NCI-H82 treated with DMSO at 0.1 percent for 48 hours (cell line): ENCODE measurements around the gene ABCC4.
"Not testable (repeated sequence)": the region's sequence is repeated elsewhere in the genome, so short reads cannot be mapped to it uniquely, and the experiment has no call there.

ENCODE experiments used
- DNase-seq: peaks from one replicate; lab custom pipeline; 2025; ENCODE audit not compliant: unreplicated experiment; lab: John Stamatoyannopoulos, UW

The ABCC4 gene

GRCh38 chr13:95201814-95202651 is 99.2 kb downstream of the ABCC4 start:
- DNase-seq, result no peak

DNA sequence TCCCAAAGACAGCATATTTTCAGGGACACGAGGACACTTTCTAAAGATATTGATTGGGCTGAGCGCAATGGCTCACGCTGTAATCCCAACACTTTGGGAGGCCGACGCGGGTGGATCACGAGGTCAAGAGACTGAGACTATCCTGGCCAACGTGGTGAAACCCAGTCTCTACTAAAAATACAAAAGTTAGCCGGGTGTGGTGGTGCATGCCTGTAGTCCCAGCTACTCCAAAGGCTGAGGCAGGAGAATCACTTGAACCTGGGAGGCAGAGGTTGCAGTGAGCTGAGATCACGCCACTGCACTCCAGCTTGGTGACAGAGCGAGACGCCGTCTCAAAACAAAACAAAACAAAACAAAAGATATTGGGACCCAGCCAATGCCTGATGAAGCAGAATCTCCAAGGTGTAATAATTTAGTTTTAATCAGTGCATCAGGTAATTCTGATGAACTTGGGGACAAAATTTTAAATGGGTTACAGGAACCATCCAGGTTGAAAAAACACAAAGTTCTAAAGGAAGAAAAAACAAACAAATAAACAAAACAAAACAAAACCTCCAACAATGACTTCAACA is 100.8 kb downstream of the ABCC4 start:
- not testable (repeated sequence) for DNase-seq

GRCh38 chr13:95199896-95200295 is 101.4 kb downstream of the ABCC4 start:
- DNase-seq, result no peak

GRCh38 chr13:95198606-95199005 is 102.6 kb downstream of the ABCC4 start:
- DNase-seq, result not testable (repeated sequence)

DNA sequence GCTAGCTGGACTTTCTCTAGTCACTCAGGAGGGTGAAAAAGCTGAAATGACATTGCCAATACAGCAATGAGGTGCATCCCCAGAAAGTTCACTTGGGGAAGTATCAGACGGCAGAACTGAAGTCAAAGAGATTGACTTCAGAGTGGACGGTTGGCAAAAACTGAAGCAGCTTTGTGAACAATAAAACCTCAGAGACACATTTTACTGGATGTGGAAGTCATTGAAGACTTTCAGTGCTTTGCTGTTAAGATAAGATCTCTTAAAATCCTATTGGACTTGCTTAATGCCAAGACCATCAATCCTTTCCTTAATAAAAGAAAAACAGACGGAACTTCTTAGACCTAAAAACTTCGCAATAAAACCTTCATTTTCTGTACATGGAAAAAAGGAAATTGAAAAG is 103.7 kb downstream of the ABCC4 start:
- DNase-seq, result no peak

DNA sequence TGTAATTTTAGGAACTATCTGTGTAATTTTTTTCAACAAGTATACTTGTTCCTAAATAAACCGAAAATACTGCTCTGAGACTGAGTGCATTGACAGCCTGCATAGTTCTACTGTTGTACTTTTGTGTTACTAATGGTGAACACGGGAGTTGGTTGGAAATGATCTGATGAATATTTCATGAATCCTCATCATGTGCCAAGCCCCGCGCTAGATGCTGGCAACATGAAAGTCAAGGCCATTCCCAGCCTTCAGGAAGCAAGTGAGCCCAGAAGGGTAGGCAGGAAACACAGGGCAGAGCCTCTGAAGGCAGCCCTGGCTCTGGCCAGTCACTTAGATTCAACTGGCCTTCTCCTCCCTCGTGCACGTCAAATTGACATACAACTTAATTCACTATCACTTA is 106.1 kb downstream of the ABCC4 start:
- DNase-seq, result no peak

DNA sequence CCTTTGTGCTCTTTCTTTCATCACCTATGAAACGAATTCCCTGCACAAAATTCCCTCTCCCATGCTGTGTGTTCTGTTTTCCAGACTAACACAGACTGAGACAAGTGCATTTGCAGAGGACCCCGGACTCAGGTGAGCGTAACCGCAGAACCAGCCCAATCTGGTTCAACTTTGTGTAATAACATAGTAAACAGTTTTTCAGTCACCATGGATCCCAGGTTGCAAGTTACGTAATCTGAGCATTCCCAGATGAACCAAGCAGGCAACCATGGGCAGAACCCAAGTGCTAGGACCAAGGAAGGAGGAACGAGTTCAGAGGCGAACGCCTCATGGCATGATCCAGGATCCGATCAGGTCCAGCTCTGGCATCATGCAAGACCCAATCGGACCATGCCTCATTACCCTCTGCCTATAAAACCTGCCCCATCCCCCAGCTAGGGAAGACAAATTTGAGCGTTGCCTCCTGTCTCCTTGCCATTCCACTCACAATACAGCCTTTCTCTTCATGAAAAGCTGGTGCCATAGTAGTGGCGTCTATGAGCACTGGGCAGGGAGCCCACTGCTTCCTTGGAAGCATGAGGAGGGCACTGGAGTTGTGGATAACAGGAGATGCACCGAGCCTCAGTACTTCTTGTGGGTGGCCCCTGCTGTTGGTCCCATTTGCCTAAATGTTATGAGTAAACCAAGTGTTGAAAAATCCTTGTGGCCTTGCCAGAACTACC is 107.6 kb downstream of the ABCC4 start:
- DNase-seq, result no peak

DNA sequence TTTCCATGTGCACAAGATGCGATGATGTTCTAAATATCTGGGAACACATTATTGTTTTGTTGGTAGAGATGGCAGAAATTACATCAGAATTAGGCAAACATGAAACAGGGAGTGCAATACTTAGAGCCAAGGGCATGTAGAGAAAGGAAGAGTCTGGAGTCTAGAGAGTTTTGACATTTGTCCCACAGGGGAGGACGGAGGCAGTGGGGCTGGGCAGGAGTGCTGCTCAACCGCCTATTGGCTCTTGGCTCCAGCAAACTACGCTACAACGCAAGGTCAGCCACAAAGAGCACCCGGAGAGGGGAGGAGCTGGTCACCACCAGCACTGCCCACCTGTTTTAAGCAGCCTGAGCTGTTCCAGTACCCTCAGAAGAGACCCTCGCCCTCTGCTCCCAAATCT is 108.3 kb downstream of the ABCC4 start:
- DNase-seq, result no peak

DNA sequence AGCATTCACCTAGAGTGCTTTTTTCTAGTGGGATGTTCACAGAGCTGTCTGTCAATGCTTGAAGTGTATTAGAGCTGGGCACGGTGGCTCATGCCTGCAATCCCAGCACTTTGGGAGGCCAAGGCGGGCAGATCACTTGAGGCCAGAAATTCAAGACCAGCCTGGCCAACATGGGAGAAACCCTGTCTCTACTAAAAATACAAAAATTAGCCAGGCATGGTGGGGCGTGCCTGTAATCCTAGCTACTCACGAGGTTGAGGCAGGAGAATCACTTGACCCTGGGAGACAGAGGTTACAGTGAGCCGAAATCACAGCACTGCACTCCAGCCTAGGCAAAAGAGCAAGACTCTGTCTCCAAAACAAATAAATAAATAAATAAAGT is 108.7 kb downstream of the ABCC4 start:
- DNase-seq, result not testable (repeated sequence)

DNA sequence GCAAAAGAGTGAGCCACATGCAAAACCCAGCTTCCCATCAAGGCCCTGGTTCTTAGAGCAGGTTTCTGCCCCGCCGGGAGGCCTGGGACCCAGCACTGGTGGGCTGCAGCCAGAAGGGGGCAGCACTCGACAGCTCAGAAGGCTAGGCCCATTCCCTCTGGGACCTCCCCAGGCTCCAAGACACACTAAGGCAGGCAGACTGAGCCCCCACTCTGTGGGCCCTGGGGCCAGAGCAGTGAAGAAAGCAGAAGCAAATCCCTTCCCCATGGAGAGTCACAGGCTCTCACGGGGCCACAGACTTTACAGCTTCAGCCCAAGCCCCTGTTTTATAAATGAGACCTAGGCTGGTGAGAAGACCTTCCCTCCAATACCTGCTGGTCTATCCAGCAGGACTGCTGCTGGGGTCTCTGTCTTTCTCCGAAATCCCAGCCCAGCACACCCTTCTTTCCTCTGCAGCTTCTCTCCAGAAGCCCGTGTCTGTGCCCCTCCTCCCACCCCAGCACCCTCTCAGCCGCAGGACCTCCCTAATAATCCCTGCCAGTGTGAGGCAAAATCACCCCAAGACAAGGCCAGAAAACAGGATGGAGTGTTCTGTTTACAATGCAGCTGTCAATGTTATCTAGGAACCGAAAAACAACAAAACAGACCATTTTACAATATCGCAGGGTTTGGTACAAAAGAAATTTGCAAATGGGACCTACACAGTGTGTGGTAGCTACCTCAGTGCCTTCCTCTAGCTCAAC is 109.3 kb downstream of the ABCC4 start:
- peak; percentile 77 for DNase-seq

DNA sequence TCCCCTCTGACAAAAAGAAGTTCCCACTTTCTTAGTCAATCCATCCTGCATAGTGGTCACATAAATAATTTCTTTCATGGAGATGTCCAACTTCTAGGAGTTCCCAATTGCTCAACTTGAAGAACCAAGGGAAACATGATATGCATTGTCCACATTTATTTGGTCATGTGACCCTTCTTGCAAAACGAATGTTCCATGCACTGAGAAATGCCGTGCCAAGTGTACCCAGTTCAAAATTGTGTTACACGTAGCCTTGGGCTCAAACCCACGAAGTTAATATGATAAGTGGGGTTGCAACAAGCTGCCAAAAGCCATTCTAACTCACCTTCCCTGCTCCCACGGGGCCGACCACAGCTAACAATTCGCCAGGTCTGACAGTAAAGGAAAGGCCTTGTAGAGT is 113.1 kb downstream of the ABCC4 start:
- no peak for DNase-seq

GRCh38 chr13:95185851-95186250 is 115.4 kb downstream of the ABCC4 start:
- no peak for DNase-seq

GRCh38 chr13:95185311-95185710 is 115.9 kb downstream of the ABCC4 start:
- DNase-seq, result no peak

- no peak for DNase-seq
Observed at GRCh38 chr13:95184317-95184716, 116.9 kb downstream of the ABCC4 start.

DNA sequence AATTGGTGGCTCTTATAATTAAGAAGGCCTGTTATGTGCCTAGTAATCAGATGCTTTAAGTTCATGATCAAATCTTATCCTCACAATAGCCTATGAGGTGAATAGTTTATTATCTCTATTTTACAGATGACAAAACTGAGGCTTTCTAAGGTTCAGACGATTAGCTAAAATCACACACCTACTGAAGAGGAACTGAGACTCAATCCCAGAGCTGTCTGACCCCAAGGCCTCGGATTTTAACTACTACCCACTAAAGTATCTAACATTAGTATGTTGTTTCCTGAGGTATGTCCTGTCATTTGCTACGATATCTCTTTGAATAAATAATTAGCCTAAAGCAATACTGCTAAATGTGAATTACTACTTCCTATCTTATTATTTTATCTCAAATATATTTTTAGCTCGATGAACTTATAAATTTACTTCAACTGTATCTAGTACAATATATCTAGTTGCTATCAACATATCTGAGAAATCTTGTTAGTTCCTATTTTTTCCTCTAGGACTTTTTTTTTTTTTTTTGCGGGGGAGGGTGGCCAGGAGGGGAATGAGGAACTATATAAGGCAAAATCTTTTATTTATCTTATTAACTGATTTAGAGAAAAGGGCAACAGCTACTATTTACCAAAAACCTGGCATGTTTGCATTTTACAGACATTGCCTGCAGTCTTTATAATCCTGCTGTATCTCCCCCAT is 118.5 kb downstream of the ABCC4 start:
- no peak for DNase-seq

DNA sequence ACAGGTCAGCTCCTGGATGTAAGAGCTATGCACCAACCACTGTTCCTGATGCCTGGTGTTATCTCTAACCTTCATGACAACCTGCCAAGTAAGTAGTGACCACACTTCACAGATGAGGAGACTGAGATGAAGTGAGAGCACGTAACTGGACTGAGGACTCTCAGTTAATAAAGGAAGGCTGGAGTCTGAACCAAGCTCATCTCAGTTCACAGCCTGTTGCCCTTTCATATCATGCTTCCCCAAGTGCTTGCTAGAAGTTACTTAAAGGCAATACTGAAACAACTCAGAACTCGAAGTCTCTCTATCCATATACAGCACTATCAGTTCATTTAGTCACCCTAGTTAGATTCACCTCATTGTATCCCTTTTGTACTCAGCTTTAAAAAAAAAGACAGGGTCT is 119.7 kb downstream of the ABCC4 start:
- no peak for DNase-seq

DNA sequence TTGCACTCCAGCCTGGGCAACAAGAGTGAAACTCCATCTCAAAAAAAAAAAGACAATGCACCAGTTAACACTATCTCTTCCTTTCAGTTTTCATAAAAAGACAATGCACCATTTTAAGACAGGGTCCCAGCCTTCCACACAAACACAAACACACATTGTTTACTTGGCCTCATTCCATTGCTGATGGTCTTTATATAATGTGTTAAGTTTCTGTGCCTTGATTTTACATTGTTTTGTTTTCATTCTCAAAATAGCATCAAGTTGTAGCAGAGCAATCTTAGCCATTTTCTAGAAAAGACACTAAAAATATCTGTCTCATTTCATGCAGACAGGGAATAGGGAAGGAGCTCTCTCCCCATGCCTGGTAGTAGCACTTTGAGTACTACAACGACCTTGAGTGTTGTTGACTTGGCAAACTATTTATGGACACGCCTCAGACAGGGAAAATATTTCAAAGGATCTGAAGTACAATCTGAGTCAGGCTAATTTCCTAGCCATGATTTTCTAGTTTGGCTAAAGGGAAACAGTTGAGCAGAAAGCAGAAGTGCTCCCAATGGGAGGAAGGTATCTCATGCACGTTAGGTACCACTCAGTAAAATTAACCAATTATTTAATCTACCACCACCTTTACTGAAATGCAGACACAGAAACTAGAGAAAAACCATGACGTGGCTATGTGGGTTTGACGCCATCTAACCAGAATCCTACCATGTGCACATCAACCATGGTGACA is 120.6 kb downstream of the ABCC4 start:
- no peak for DNase-seq

DNA sequence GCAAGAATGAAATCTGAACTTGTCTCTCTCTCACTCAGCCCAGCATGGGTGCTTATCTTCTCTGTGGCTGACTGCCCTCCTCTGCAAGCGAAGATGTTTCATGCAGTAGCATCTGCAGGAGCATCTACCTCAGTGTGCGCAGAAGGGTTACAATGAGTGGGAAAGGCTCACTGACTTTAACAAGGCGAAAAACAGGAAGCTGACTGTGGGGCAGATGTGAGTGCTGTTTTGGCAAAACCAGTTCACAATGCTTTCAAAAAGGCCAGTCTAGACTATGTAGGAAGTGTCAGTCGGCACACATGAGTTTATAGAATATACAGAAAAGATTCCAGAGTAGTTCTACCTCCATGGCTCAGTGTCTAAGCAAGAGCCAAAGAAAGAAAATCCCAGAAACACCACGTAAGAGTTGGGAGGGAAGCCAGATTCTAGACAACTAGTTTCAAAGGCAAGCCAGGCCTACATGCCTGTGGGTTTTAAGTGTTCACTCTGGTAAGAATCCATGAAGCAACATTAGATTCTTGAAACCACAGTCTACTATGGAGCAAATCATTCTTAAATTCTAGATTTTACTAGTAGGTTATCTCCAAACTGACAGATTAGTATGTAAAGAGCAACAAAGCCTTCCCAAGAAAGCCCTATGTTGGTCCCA is 124.5 kb downstream of the ABCC4 start:
- DNase-seq, result no peak

- peak; percentile 47 for DNase-seq
Observed at GRCh38 chr13:95174517-95174916, 126.7 kb downstream of the ABCC4 start.

- DNase-seq, result peak; percentile 55
Observed at GRCh38 chr13:95168191-95168590, 133.1 kb downstream of the ABCC4 start.
